HepG2 (cell line): ENCODE data around the gene HOXA4. TPM values are rescaled to one million over a fixed set of nuclear protein-coding genes. Genes with fewer than 3 reads are reported as not detected.

Source experiments
- ATAC-seq: fragments of 200-7000 bp; cut with Tn5 transposase; 3 replicates; pipeline ENCODE4 v1.9.1; 2020; ENCODE audit warnings: mild to moderate bottlenecking, moderate library complexity
- BruUV-seq: library from RNA; stranded (reverse); fragments of 400-500 nt; replicated peaks from 2 replicates; lab custom pipeline; 2021; lab: Mats Ljungman, UMichigan
- CTCF ChIA-PET: fragments of 300-600 bp; formaldehyde crosslinking; extraction: SDS; loops from one replicate; lab custom pipeline; 2021; ENCODE audit warnings: low total read pairs, inconsistent platforms, low intra/inter-chr PET ratio; lab: Yijun Ruan, JAX
- POLR2A ChIA-PET: fragments of 350-600 bp; sonication (Branson Sonifier 250); formaldehyde crosslinking; loops from one replicate; lab custom pipeline; 2020; ENCODE audit warnings: antibody characterized with exemption, inconsistent platforms; lab: Yijun Ruan, JAX
- DNase-seq: peaks from one replicate; pipeline ENCODE4 v3.0.0-alpha.2; 2015; ENCODE audit warnings: low spot score
- FAIRE-seq: peaks from 3 replicates; lab custom pipeline; 2011; peaks lifted over from hg19 to GRCh38; lab: Jason Lieb, UNC
- H2AFZ ChIP-seq: one replicate; pipeline ENCODE4 v1.6.1; 2011; ENCODE audit warnings: low read length, inconsistent platforms
- H3K27ac ChIP-seq: fragments of 300-600 bp; 3 replicates; pipeline ENCODE4 v1.8.0; 2011; ENCODE audit warnings: mixed run types, mild to moderate bottlenecking, mixed read lengths, low read length, inconsistent platforms; ENCODE audit not compliant: insufficient read depth; ENCODE audit errors: extremely low read length
- H3K27me3 ChIP-seq, 2 experiments: fragments of 200-600 bp in 1 of 2; 2 replicates in 1 of 2; 3 replicates in 1 of 2; pipeline versions ENCODE4 v1.6.0 to v1.8.0; 2011; ENCODE audit warnings: low read length in 2 of 2, mild to moderate bottlenecking in 2 of 2, moderate library complexity in 2 of 2, inconsistent platforms in 1 of 2; ENCODE audit not compliant: insufficient read depth in 2 of 2, control insufficient read depth in 1 of 2
- H3K36me3 ChIP-seq, 2 experiments: fragments of 200-600 bp in 1 of 2; replicated peaks in 1 of 2; 2 replicates in 1 of 2; 3 replicates in 1 of 2; pipeline versions ENCODE4 v1.5.1 to v1.8.0; 2011; ENCODE audit warnings: low read length in 2 of 2, inconsistent platforms in 1 of 2; ENCODE audit not compliant: insufficient read depth in 2 of 2, control insufficient read depth in 1 of 2
- H3K4me1 ChIP-seq: 2 replicates; pipeline ENCODE4 v1.5.1; 2012; ENCODE audit warnings: low read length, inconsistent platforms; ENCODE audit not compliant: insufficient read depth
- H3K4me2 ChIP-seq: 2 replicates; pipeline ENCODE4 v1.6.0; 2011; ENCODE audit warnings: low read depth, low read length, inconsistent platforms
- H3K4me3 ChIP-seq, 3 experiments: fragments of 200-600 bp in 1 of 3; sonication (generic), shearing (Covaris generic) in 1 of 3; replicated peaks in 1 of 3; 2 replicates each; pipeline ENCODE4 v1.5.1; 2011 to 2016; ENCODE audit warnings: low read length in 3 of 3, inconsistent platforms in 2 of 3, low read depth in 2 of 3, mild to moderate bottlenecking in 2 of 3, control low read depth in 1 of 3, mixed read lengths in 1 of 3; ENCODE audit not compliant: insufficient read depth in 1 of 3
- H3K79me2 ChIP-seq: one replicate; pipeline ENCODE4 v1.6.1; 2011; ENCODE audit warnings: low read length, inconsistent platforms; ENCODE audit not compliant: insufficient read depth
- H3K9ac ChIP-seq: 2 replicates; pipeline ENCODE4 v1.6.0; 2011; ENCODE audit warnings: mild to moderate bottlenecking, low read depth, low read length, inconsistent platforms; ENCODE audit not compliant: insufficient read depth
- H3K9me3 ChIP-seq: 2 replicates; pipeline ENCODE4 v1.5.1; 2012; ENCODE audit warnings: mild to moderate bottlenecking, low read length
- H4K20me1 ChIP-seq: 2 replicates; pipeline ENCODE4 v1.6.0; 2011; ENCODE audit warnings: inconsistent platforms, mild to moderate bottlenecking, low read length, moderate library complexity; ENCODE audit not compliant: insufficient read depth
- GATAD1 ChIP-seq: IDR thresholded peaks from 2 replicates; pipeline ENCODE4 v1.6.1; 2016; ENCODE audit warnings: missing genetic modification reagents, missing compliant biosample characterization
- HES4 ChIP-seq: sonication (generic); formaldehyde crosslinking; IDR thresholded peaks from 2 replicates; pipeline ENCODE4 v1.9.0; 2021; ENCODE audit warnings: mild to moderate bottlenecking, missing genetic modification reagents, borderline replicate concordance
- HMG20B ChIP-seq: conservative IDR thresholded peaks from 2 replicates; pipeline ENCODE4 v1.6.1; 2016; ENCODE audit warnings: missing genetic modification reagents, missing compliant biosample characterization
- KLF16 ChIP-seq, 2 experiments: sonication (generic) in 1 of 2; formaldehyde crosslinking in 1 of 2; IDR thresholded peaks; 2 replicates each; pipeline versions ENCODE4 v1.6.1 to v1.8.0; 2016 to 2023; ENCODE audit warnings: missing genetic modification reagents in 2 of 2, missing compliant biosample characterization in 1 of 2
- MLXIP ChIP-seq: sonication (generic); formaldehyde crosslinking; IDR thresholded peaks from 2 replicates; pipeline ENCODE4 v1.9.0; 2021; ENCODE audit warnings: missing genetic modification reagents, borderline replicate concordance
- POLR2AphosphoS5 ChIP-seq: IDR thresholded peaks from 2 replicates; pipeline ENCODE4 v1.6.1; 2012; ENCODE audit warnings: low read depth, low read length
- REPIN1 ChIP-seq: sonication (generic); formaldehyde crosslinking; IDR thresholded peaks from 2 replicates; pipeline ENCODE4 v1.8.0; 2022; ENCODE audit warnings: missing genetic modification reagents, low read depth, mild to moderate bottlenecking, borderline replicate concordance
- SMAD3 ChIP-seq: sonication (generic); formaldehyde crosslinking; IDR thresholded peaks from 2 replicates; pipeline ENCODE4 v1.4.0; 2020; ENCODE audit warnings: missing genetic modification reagents
- ZNF232 ChIP-seq: sonication (generic); formaldehyde crosslinking; IDR thresholded peaks from 2 replicates; pipeline ENCODE4 v1.4.0; 2020; ENCODE audit warnings: missing genetic modification reagents, borderline replicate concordance
- ZNF317 ChIP-seq: sonication (generic); formaldehyde crosslinking; IDR thresholded peaks from 2 replicates; pipeline ENCODE4 v1.5.0; 2020; ENCODE audit warnings: mild to moderate bottlenecking, missing genetic modification reagents
- ZNF431 ChIP-seq: sonication (generic); formaldehyde crosslinking; IDR thresholded peaks from 2 replicates; pipeline ENCODE4 v1.9.0; 2022; ENCODE audit warnings: missing genetic modification reagents, low read depth, mild to moderate bottlenecking, borderline replicate concordance
- ZNF512 ChIP-seq: sonication (generic); formaldehyde crosslinking; IDR thresholded peaks from 2 replicates; pipeline ENCODE4 v1.4.0; 2020; ENCODE audit warnings: mild to moderate bottlenecking, missing genetic modification reagents
- ZNF513 ChIP-seq: sonication (generic); formaldehyde crosslinking; conservative IDR thresholded peaks from 2 replicates; pipeline ENCODE4 v1.5.0; 2020; ENCODE audit warnings: missing genetic modification reagents
- ZNF713 ChIP-seq: sonication (generic); formaldehyde crosslinking; IDR thresholded peaks from 2 replicates; pipeline ENCODE4 v1.4.0; 2020; ENCODE audit warnings: mild to moderate bottlenecking, missing genetic modification reagents
- ZNF816 ChIP-seq: sonication (generic); formaldehyde crosslinking; IDR thresholded peaks from 2 replicates; pipeline ENCODE4 v1.8.0; 2022; ENCODE audit warnings: missing genetic modification reagents, mild to moderate bottlenecking, borderline replicate concordance
- whole genome bisulfite sequencing: methylation state at CpG from one replicate; pipeline ENCODE4 v1.1.6; 2017; ENCODE audit warnings: low lambda C conversion rate; 5-methylcytosine and 5-hydroxymethylcytosine counted together
- in situ Hi-C: cut with HindIII; loops from 2 replicates; pipeline ENCODE4 v1.10.0; 2017; ENCODE audit warnings: low pct_unique_long_range_greater_than_20kb; ENCODE audit not compliant: extremely low pct_ligation_motif_present
- intact Hi-C: fragments of 100-400 bp; cut with micrococcal nuclease; formaldehyde crosslinking; loops from one replicate; pipeline ENCODE4 v1.10.0; 2022; ENCODE audit not compliant: unreplicated experiment
- polyA plus RNA-seq, 8 experiments: library from polyadenylated mRNA; depleted of rRNA in 3 of 8; stranded (reverse) in 7 of 8; unstranded in 1 of 8; fragments of >200 nt; fragmentation: Illumina TruSeq in 4 of 8; extraction: Trizol in 4 of 8; gene quantifications; 2 replicates each; pipeline versions ENCODE4 v1.2.1 to v1.2.3, GENCODE V29; 2011 to 2016; ENCODE audit warnings: low read depth in 4 of 8, missing spikeins in 1 of 8, mixed read lengths in 1 of 8; ENCODE audit not compliant: insufficient read depth in 1 of 8
- total RNA-seq, 5 experiments: library from RNA; depleted of rRNA; stranded (reverse); fragments of >200 nt; fragmentation: Illumina TruSeq; extraction: Trizol; gene quantifications; 2 replicates each; pipeline ENCODE4 v1.2.3, GENCODE V29; 2016; ENCODE audit warnings: low read depth in 1 of 5
- TF ChIP-seq, protein P1 (sequence below): sonication (generic); formaldehyde crosslinking; IDR thresholded peaks from 2 replicates; pipeline ENCODE4 v1.8.1; 2023; ENCODE audit warnings: mild to moderate bottlenecking, inconsistent platforms, moderate library complexity, missing genetic modification reagents, borderline replicate concordance

The HOXA4 gene
- total and polyA plus RNA-seq, 2 of the 13 experiments (the other 11 are each of a cell fraction or from before 2014, with no cell fraction given), result 2.4 to 5.4 TPM

GRCh38 chr7:27126596-27127327, 3.8 kb downstream of the HOXA4 start:
- no peak overlapping the region for H3K27ac ChIP-seq
- H3K36me3 ChIP-seq, result peaks cover 0 to 8% of the 10 kb centered on the region in 2 experiments; a peak in 1 of 5 replicates
- 85% methylated on average over 3 of the region's 3 CpGs for WGBS
- no peak overlapping the region for H3K4me3 ChIP-seq
- H3K27me3 ChIP-seq, result no peaks in the 10 kb centered on the region; a peak in 1 of 5 replicates
- ChIA-PET POLR2A (no interaction called here), CTCF (no interaction called here)
- FAIRE-seq, result no peak
- DNase-seq, result no peak
- TF ChIP-seq ZNF816 (CRISPR knock-in tag) (no peak), HES4 (no peak), ZNF317 (no peak), SMAD3 (CRISPR knock-in tag) (no peak), ZNF512 (CRISPR knock-in tag) (no peak), KLF16 (CRISPR knock-in tag; IDR thresholded peaks at IDR 0.05) (no peak), MLXIP (CRISPR knock-in tag) (no peak), GATAD1 (CRISPR knock-in tag) (no peak), ZNF232 (no peak), ZNF713 (CRISPR knock-in tag) (no peak), ZNF513 (CRISPR knock-in tag) (no peak), REPIN1 (CRISPR knock-in tag) (no peak), POLR2AphosphoS5 (no peak), ZNF431 (CRISPR knock-in tag) (no peak), HMG20B (no peak)
- TF ChIP-seq, protein P1, sequence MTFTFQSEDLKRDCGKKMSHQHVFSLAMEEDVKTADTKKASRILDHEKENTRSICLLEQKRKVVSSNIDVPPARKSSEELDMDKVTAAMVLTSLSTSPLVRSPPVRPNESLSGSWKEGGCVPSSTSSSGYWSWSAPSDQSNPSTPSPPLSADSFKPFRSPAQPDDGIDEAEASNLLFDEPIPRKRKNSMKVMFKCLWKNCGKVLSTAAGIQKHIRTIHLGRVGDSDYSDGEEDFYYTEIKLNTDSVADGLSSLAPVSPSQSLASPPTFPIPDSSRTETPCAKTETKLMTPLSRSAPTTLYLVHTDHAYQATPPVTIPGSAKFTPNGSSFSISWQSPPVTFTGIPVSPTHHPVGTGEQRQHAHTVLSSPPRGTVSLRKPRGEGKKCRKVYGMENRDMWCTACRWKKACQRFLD, result no peak
- H3K9ac ChIP-seq, result no peak overlapping the region
- in situ Hi-C loops (no loop called here), intact Hi-C loops (no loop called here)
- peaks cover 17% of the 10 kb centered on the region for H3K79me2 ChIP-seq
- no TSS peak for BruUV-seq
- H3K4me2 ChIP-seq, result no peak overlapping the region
- H3K9me3 ChIP-seq, result no peaks in the 10 kb centered on the region
- peaks cover 76% of the 10 kb centered on the region for H3K4me1 ChIP-seq
- ATAC-seq, result no peak
- no peak overlapping the region for H2AFZ ChIP-seq
- no peaks in the 10 kb centered on the region for H4K20me1 ChIP-seq
